ENCODE measurements around the gene ALPP.
"Not testable (repeated sequence)": the region's sequence is repeated elsewhere in the genome, so short reads cannot be mapped to it uniquely, and the experiment has no call there.

Gene ALPP

GRCh38 chr2:232398293-232399034 lies 19.9 kb downstream of the ALPP start:
- intact Hi-C loops (cut with DNase I), result no loop called here
- DNase-seq, result peak in 2 of 10 donors; percentile 1 to 25

- peak in 1 of 10 donors; percentile 17 for DNase-seq
- intact Hi-C loops (cut with DNase I), result no loop called here
These were observed 21.9 kb downstream of the ALPP start for GRCh38 chr2:232400256-232401015.

- peak in 2 of 10 donors; percentile 35 to 59 for DNase-seq
- intact Hi-C loops (cut with DNase I), result no loop called here
These were observed 24.0 kb downstream of the ALPP start for GRCh38 chr2:232402518-232402917.

- peak in 1 of 10 donors; percentile 60 for DNase-seq
- intact Hi-C loops (cut with DNase I), result no loop called here
These were observed 27.5 kb downstream of the ALPP start for GRCh38 chr2:232405943-232406510.

- intact Hi-C loops (cut with DNase I), result no loop called here
- peak in 2 of 10 donors; percentile 55 to 58 for DNase-seq
These were observed 28.2 kb downstream of the ALPP start, which contains the start of gene ALPG for GRCh38 chr2:232406556-232407310. ALPG (plus strand) TSS chr2:232406844; CDS start chr2:232406895, 51 bp downstream.

- DNase-seq, result peak in 1 of 10 donors; percentile 82
- intact Hi-C loops (cut with DNase I), result not testable (repeated sequence)
These were observed 29.0 kb downstream of the ALPP start for GRCh38 chr2:232407428-232408150.

GRCh38 chr2:232408269-232408668 lies 29.7 kb downstream of the ALPP start:
- intact Hi-C loops (cut with DNase I), result not testable (repeated sequence)
- peak in 1 of 10 donors; percentile 63 for DNase-seq

- peak in 2 of 10 donors; percentile 64 to 71 for DNase-seq
- intact Hi-C loops (cut with DNase I), result not testable (repeated sequence)
These were observed 31.1 kb downstream of the ALPP start for GRCh38 chr2:232409617-232410016.

- DNase-seq, result peak in 1 of 10 donors; percentile 49
- intact Hi-C loops (cut with DNase I), result no loop called here
These were observed 31.8 kb downstream of the ALPP start for GRCh38 chr2:232410238-232410900.

GRCh38 chr2:232411901-232412629 lies 33.5 kb downstream of the ALPP start:
- intact Hi-C loops (cut with DNase I), result no loop called here
- DNase-seq, result no peak

- no peak for DNase-seq
- intact Hi-C loops (cut with DNase I), result no loop called here
These were observed 34.4 kb downstream of the ALPP start for GRCh38 chr2:232412986-232413385.

GRCh38 chr2:232415138-232415690 lies 36.7 kb downstream of the ALPP start:
- intact Hi-C loops (cut with DNase I), result no loop called here
- DNase-seq, result peak in 1 of 10 donors; percentile 61

- DNase-seq, result peak in 1 of 10 donors; percentile 79
- intact Hi-C loops (cut with DNase I), result no loop called here
These were observed 37.4 kb downstream of the ALPP start for GRCh38 chr2:232415736-232416520.

GRCh38 chr2:232416521-232417470 lies 38.2 kb downstream of the ALPP start:
- DNase-seq, result peak in 2 of 10 donors; percentile 66 to 73
- intact Hi-C loops (cut with DNase I), result no loop called here

- DNase-seq, result peak in 1 of 10 donors; percentile 9
These were observed 38.9 kb downstream of the ALPP start for GRCh38 chr2:232417489-232417888.

GRCh38 chr2:232418056-232418455 lies 39.5 kb downstream of the ALPP start:
- DNase-seq, result peak in 1 of 10 donors; percentile 32
- intact Hi-C loops (cut with DNase I), result no loop called here

More at GRCh38 chr2:232417489-232417888, 38.9 kb downstream of the ALPP start:
- intact Hi-C loops (cut with DNase I), result no loop called here
